HEK293 (cell line): Measurements from ENCODE around the gene GNG12.

ENCODE experiments used
- CTCF ChIP-seq: fragments of 450-650 bp; formaldehyde crosslinking; IDR thresholded peaks from 2 replicates; pipeline ENCODE4 v1.5.1; 2016; ENCODE audit warnings: missing biosample characterization, missing genetic modification characterization
- ZEB2 ChIP-seq: fragments of 450-650 bp; formaldehyde crosslinking; IDR thresholded peaks from 2 replicates; pipeline ENCODE4 v1.5.1; 2016; ENCODE audit warnings: missing biosample characterization, missing genetic modification characterization
- ZNF501 ChIP-seq: fragments of 450-650 bp; formaldehyde crosslinking; IDR thresholded peaks from 2 replicates; pipeline ENCODE4 v1.5.1; 2016; ENCODE audit warnings: missing biosample characterization, missing genetic modification characterization
- ZNF555 ChIP-seq: fragments of 450-650 bp; formaldehyde crosslinking; conservative IDR thresholded peaks from 2 replicates; pipeline ENCODE4 v1.5.1; 2017; ENCODE audit warnings: missing biosample characterization, mild to moderate bottlenecking, missing genetic modification characterization, inconsistent platforms
- ZSCAN5A ChIP-seq: fragments of 450-650 bp; formaldehyde crosslinking; IDR thresholded peaks from 2 replicates; pipeline ENCODE4 v1.5.1; 2016; ENCODE audit warnings: missing biosample characterization, missing genetic modification characterization

GRCh38 chr1:67688526-67689219 is 144.6 kb downstream of the GNG12 start:
- TF ChIP-seq CTCF: no peak
- no peak for TF ChIP-seq ZEB2 (tag by site-specific recombination)
- TF ChIP-seq ZSCAN5A (tag by site-specific recombination): no peak
- no peak for TF ChIP-seq ZNF501
- no peak for TF ChIP-seq ZNF555 (tag by site-specific recombination)
